A673 (cell line): Measurements from ENCODE around the gene AFAP1L1.

Experiments used
- CTCF ChIP-seq: fragments of 300-800, 200-600 bp; sonication (generic); conservative IDR thresholded peaks from 2 replicates; pipeline ENCODE4 v1.5.1; 2017; ENCODE audit warnings: low read depth, mild to moderate bottlenecking, antibody characterized with exemption, low read length, moderate library complexity, mixed read lengths
- EZH2 ChIP-seq: fragments of 200-600 bp; sonication (generic); IDR thresholded peaks from 2 replicates; pipeline ENCODE4 v1.6.1; 2017; ENCODE audit warnings: borderline replicate concordance, low read depth, mild to moderate bottlenecking, mixed read lengths, antibody characterized with exemption, low read length; ENCODE audit not compliant: poor library complexity, severe bottlenecking

- TF ChIP-seq CTCF (no peak), EZH2 (no peak)
Observed at GRCh38 chr5:149362541-149362940, 90.9 kb downstream of the AFAP1L1 start.
